HG03066 (cell line): ENCODE results near the gene BSND.

Source experiments
- ATAC-seq: cut with Tn5 transposase; IDR thresholded peaks from one replicate; pipeline ENCODE4 v1.9.1; 2021; ENCODE audit warnings: low read depth; ENCODE audit not compliant: unreplicated experiment

Gene BSND

GRCh38 chr1:55044617-55045397, 46.1 kb downstream of the BSND start:
- no peak for ATAC-seq

GRCh38 chr1:55045430-55045829, 46.7 kb downstream of the BSND start:
- ATAC-seq, result no peak

GRCh38 chr1:55046871-55047270, 48.1 kb downstream of the BSND start:
- no peak for ATAC-seq

- ATAC-seq, result no peak
These were observed 48.9 kb downstream of the BSND start for GRCh38 chr1:55047611-55048010.

- ATAC-seq, result no peak
These were observed 49.9 kb downstream of the BSND start for GRCh38 chr1:55048453-55049270.

GRCh38 chr1:55049271-55049913, 50.7 kb downstream of the BSND start:
- ATAC-seq, result no peak

GRCh38 chr1:55049914-55050278, 51.2 kb downstream of the BSND start:
- no peak for ATAC-seq

- no peak for ATAC-seq
These were observed 51.5 kb downstream of the BSND start for GRCh38 chr1:55050283-55050682.

- ATAC-seq, result no peak
These were observed 52.4 kb downstream of the BSND start for GRCh38 chr1:55051169-55051568.

- no peak for ATAC-seq
These were observed 52.9 kb downstream of the BSND start for GRCh38 chr1:55051621-55052020.

- ATAC-seq, result no peak
These were observed 53.7 kb downstream of the BSND start for GRCh38 chr1:55052221-55053142.

GRCh38 chr1:55053265-55053954, 54.7 kb downstream of the BSND start:
- no peak for ATAC-seq

GRCh38 chr1:55054396-55054795, 55.7 kb downstream of the BSND start:
- ATAC-seq, result no peak

GRCh38 chr1:55055084-55055882, 56.5 kb downstream of the BSND start:
- no peak for ATAC-seq

- ATAC-seq, result no peak
These were observed 57.4 kb downstream of the BSND start for GRCh38 chr1:55055951-55056631.

GRCh38 chr1:55056632-55056992, 57.9 kb downstream of the BSND start:
- no peak for ATAC-seq

- ATAC-seq, result no peak
These were observed 58.7 kb downstream of the BSND start for GRCh38 chr1:55057270-55057955.

GRCh38 chr1:55057956-55058298, 59.2 kb downstream of the BSND start:
- no peak for ATAC-seq
